ENCODE data around the gene FAM89B.

The FAM89B gene

GRCh38 chr11:65574109-65574810 lies 1.9 kb downstream of the FAM89B start:
- peak; percentile 87 for DNase-seq (ENCODE audit: low spot score)

GRCh38 chr11:65574811-65575567 lies 2.7 kb downstream of the FAM89B start:
- peak; percentile 16 for DNase-seq (ENCODE audit: low spot score)

GRCh38 chr11:65575568-65576231 lies 3.4 kb downstream of the FAM89B start, which contains the start of gene EHBP1L1:
TSS of gene EHBP1L1 (plus strand) at chr11:65576053. CDS start at chr11:65576303, 250 bp downstream.
- peak; percentile 79 for DNase-seq (ENCODE audit: low spot score)

GRCh38 chr11:65576232-65576866 lies 4.0 kb downstream of the FAM89B start:
- DNase-seq (ENCODE audit: low spot score) = no peak

GRCh38 chr11:65576867-65577755 lies 4.8 kb downstream of the FAM89B start:
- peak; percentile 39 for DNase-seq (ENCODE audit: low spot score)

GRCh38 chr11:65577756-65578109 lies 5.4 kb downstream of the FAM89B start:
- no peak for DNase-seq (ENCODE audit: low spot score)

- DNase-seq (ENCODE audit: low spot score) = no peak
Measured at GRCh38 chr11:65578134-65578533, 5.8 kb downstream of the FAM89B start.

GRCh38 chr11:65578667-65579066 lies 6.3 kb downstream of the FAM89B start:
- DNase-seq (ENCODE audit: low spot score) = no peak

GRCh38 chr11:65579291-65579690 lies 7.0 kb downstream of the FAM89B start:
- DNase-seq (ENCODE audit: low spot score) = no peak

GRCh38 chr11:65580031-65580692 lies 7.8 kb downstream of the FAM89B start:
- DNase-seq (ENCODE audit: low spot score) = no peak

GRCh38 chr11:65580756-65581155 lies 8.4 kb downstream of the FAM89B start:
- no peak for DNase-seq (ENCODE audit: low spot score)

GRCh38 chr11:65581928-65582327 lies 9.6 kb downstream of the FAM89B start:
- DNase-seq (ENCODE audit: low spot score) = no peak

- no peak for DNase-seq (ENCODE audit: low spot score)
Measured at GRCh38 chr11:65583589-65583988, 11.3 kb downstream of the FAM89B start.

- no peak for DNase-seq (ENCODE audit: low spot score)
Measured at GRCh38 chr11:65584106-65584505, 11.8 kb downstream of the FAM89B start.

- no peak for DNase-seq (ENCODE audit: low spot score)
Measured at GRCh38 chr11:65584723-65585171, 12.4 kb downstream of the FAM89B start.

GRCh38 chr11:65585396-65586246 lies 13.3 kb downstream of the FAM89B start:
- no peak for DNase-seq (ENCODE audit: low spot score)

GRCh38 chr11:65586247-65586630 lies 13.9 kb downstream of the FAM89B start:
- no peak for DNase-seq (ENCODE audit: low spot score)

- DNase-seq (ENCODE audit: low spot score) = no peak
Measured at GRCh38 chr11:65586676-65587075, 14.3 kb downstream of the FAM89B start.

GRCh38 chr11:65588199-65589054 lies 16.1 kb downstream of the FAM89B start:
- peak; percentile 78 for DNase-seq (ENCODE audit: low spot score)

Measured in CD4-positive, alpha-beta T cell treated with Interleukin-2 at 100 ng/mL for 4 hours (primary cell).